Measurements from ENCODE around the gene TMEM63C. TPM values are rescaled to one million over a fixed set of nuclear protein-coding genes. Genes with fewer than 3 reads are reported as not detected.

Gene TMEM63C
- total RNA-seq, 1 donor from 2014 or later: 0.27 TPM

GRCh38 chr14:77270361-77271112 lies 88.9 kb downstream of the TMEM63C start:
- no peak for TF ChIP-seq CTCF (IDR thresholded peaks at IDR 0.05)
- intact Hi-C loops (cut with DNase I): no loop called here
- Histone ChIP-seq H3K27ac (no peak overlapping the region), H3K4me1 (no peaks in the 10 kb centered on the region), H3K36me3 (no peaks in the 10 kb centered on the region), H3K9me3 (peaks cover 6% of the 10 kb centered on the region), H3K27me3 (ENCODE audit: low read depth) (peaks cover 43% of the 10 kb centered on the region), H3K4me3 (no peak overlapping the region)
- DNase-seq: no peak
- ATAC-seq: peak in 1 of 2 donors; percentile 9

- peaks cover 2% of the 10 kb centered on the region for H3K36me3 ChIP-seq
- H3K4me1 ChIP-seq: no peaks in the 10 kb centered on the region
- peaks cover 43% of the 10 kb centered on the region for H3K27me3 ChIP-seq (ENCODE audit: low read depth)
- H3K9me3 ChIP-seq: peaks cover 6% of the 10 kb centered on the region
- H3K27ac ChIP-seq: no peak within 1 kb of the TSS
- no peak for ATAC-seq
- intact Hi-C loops (cut with DNase I): no loop called here
- no peak for DNase-seq
- no peak for TF ChIP-seq CTCF (IDR thresholded peaks at IDR 0.05)
- H3K4me3 ChIP-seq: no peak within 1 kb of the TSS
Observed at GRCh38 chr14:77271113-77271710, 89.6 kb downstream of the TMEM63C start, which contains the start of gene NGB. Gene NGB (minus strand): TSS chr14:77271206. CDS start chr14:77270937, 269 bp downstream.

- DNase-seq: no peak
Observed at GRCh38 chr14:77272261-77272660, 90.7 kb downstream of the TMEM63C start.

GRCh38 chr14:77273796-77274195 lies 92.2 kb downstream of the TMEM63C start:
- ATAC-seq: no peak
- intact Hi-C loops (cut with DNase I): no loop called here
- no peak overlapping the region for H3K27ac ChIP-seq
- peaks cover 25% of the 10 kb centered on the region for H3K36me3 ChIP-seq
- H3K4me1 ChIP-seq: no peaks in the 10 kb centered on the region
- no peak for TF ChIP-seq CTCF (IDR thresholded peaks at IDR 0.05)
- no peak for DNase-seq
- H3K9me3 ChIP-seq: no peaks in the 10 kb centered on the region
- peaks cover 34% of the 10 kb centered on the region for H3K27me3 ChIP-seq (ENCODE audit: low read depth)
- no peak overlapping the region for H3K4me3 ChIP-seq

More at GRCh38 chr14:77272261-77272660, 90.7 kb downstream of the TMEM63C start:
- intact Hi-C loops (cut with DNase I): no loop called here
- H3K4me3 ChIP-seq: no peak overlapping the region
- H3K27ac ChIP-seq: no peak overlapping the region
- H3K27me3 ChIP-seq (ENCODE audit: low read depth): peaks cover 43% of the 10 kb centered on the region
- H3K4me1 ChIP-seq: no peaks in the 10 kb centered on the region
- peaks cover 11% of the 10 kb centered on the region for H3K36me3 ChIP-seq
- TF ChIP-seq CTCF (IDR thresholded peaks at IDR 0.05): no peak
- ATAC-seq: no peak
- H3K9me3 ChIP-seq: peaks cover 2% of the 10 kb centered on the region

GRCh38 chr14:77275041-77275580 lies 93.5 kb downstream of the TMEM63C start:
- peaks cover 25% of the 10 kb centered on the region for H3K27me3 ChIP-seq (ENCODE audit: low read depth)
- peaks cover 38% of the 10 kb centered on the region for H3K36me3 ChIP-seq
- intact Hi-C loops (cut with DNase I): no loop called here
- no peak for ATAC-seq
- H3K27ac ChIP-seq: no peak overlapping the region
- no peak for TF ChIP-seq CTCF (IDR thresholded peaks at IDR 0.05)
- no peak overlapping the region for H3K4me3 ChIP-seq
- no peak for DNase-seq
- H3K9me3 ChIP-seq: no peaks in the 10 kb centered on the region
- no peaks in the 10 kb centered on the region for H3K4me1 ChIP-seq
